ENCODE results near the gene TOB1.

DNA sequence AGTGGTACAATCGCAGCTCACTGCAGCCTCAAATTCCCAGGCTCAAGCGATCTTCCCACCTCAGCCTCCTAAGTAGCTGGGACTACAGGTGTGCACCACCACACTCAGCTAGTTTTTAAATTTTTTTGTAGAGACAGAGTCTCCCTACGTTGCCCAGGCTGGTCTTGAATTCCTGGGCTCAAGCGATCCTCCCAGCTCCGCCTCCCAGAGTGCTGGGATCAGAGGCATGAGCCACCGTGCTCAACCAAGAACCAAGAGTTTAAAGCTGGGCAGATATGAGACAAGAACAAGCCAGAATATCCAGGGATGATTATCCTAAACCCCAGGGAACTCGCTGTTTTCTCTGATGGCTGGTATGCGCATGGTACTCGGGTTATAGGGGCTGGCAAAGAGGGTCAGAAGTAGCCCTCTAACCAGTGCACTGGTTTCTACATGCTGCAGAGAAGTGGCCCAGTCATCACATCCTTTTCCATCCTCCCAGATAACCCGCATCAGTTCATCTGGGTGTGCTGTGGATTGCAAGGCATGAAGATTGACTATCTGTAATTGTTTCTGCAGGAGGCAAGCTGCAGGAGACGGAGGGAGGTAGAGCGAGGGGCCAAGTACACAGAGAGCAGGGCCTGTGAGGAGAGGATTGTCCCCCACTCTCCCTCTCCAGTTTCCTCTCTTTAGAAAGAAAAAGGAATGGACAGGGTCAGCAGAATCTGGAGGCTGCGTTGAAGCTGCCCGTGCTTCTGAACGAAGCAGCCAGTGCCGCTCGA is 33.6 kb upstream of the TOB1 start:
- TF ChIP-seq, protein P1, sequence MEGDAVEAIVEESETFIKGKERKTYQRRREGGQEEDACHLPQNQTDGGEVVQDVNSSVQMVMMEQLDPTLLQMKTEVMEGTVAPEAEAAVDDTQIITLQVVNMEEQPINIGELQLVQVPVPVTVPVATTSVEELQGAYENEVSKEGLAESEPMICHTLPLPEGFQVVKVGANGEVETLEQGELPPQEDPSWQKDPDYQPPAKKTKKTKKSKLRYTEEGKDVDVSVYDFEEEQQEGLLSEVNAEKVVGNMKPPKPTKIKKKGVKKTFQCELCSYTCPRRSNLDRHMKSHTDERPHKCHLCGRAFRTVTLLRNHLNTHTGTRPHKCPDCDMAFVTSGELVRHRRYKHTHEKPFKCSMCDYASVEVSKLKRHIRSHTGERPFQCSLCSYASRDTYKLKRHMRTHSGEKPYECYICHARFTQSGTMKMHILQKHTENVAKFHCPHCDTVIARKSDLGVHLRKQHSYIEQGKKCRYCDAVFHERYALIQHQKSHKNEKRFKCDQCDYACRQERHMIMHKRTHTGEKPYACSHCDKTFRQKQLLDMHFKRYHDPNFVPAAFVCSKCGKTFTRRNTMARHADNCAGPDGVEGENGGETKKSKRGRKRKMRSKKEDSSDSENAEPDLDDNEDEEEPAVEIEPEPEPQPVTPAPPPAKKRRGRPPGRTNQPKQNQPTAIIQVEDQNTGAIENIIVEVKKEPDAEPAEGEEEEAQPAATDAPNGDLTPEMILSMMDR (tag by site-specific recombination; IDR thresholded peaks at IDR 0.05), result no peak
- no peak for TF ChIP-seq ZNF350 (tag by site-specific recombination; IDR thresholded peaks at IDR 0.05)
- no peak for TF ChIP-seq WT1 (tag by site-specific recombination; IDR thresholded peaks at IDR 0.05)
- no peak for TF ChIP-seq ZEB2 (tag by site-specific recombination; IDR thresholded peaks at IDR 0.05)
- no peak for TF ChIP-seq ZNF133 (tag by site-specific recombination; IDR thresholded peaks at IDR 0.05)
- TF ChIP-seq GLI4 (tag by site-specific recombination; IDR thresholded peaks at IDR 0.05), result no peak
- TF ChIP-seq, protein P2, sequence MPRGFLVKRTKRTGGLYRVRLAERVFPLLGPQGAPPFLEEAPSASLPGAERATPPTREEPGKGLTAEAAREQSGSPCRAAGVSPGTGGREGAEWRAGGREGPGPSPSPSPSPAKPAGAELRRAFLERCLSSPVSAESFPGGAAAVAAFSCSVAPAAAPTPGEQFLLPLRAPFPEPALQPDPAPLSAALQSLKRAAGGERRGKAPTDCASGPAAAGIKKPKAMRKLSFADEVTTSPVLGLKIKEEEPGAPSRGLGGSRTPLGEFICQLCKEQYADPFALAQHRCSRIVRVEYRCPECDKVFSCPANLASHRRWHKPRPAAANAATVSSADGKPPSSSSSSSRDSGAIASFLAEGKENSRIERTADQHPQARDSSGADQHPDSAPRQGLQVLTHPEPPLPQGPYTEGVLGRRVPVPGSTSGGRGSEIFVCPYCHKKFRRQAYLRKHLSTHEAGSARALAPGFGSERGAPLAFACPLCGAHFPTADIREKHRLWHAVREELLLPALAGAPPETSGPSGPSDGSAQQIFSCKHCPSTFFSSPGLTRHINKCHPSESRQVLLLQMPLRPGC (tag by site-specific recombination; IDR thresholded peaks at IDR 0.05), result no peak
- TF ChIP-seq ZNF514 (tag by site-specific recombination; IDR thresholded peaks at IDR 0.05), result no peak
- no peak for TF ChIP-seq ZNF768 (tag by site-specific recombination; IDR thresholded peaks at IDR 0.05)
- no peak for TF ChIP-seq ZNF274 (IDR thresholded peaks at IDR 0.05; ENCODE audit: low read length)
- no peak for TF ChIP-seq ZNF274 (tag by site-specific recombination; IDR thresholded peaks at IDR 0.05; ENCODE audit: borderline replicate concordance)
- TF ChIP-seq KLF16 (tag by site-specific recombination; IDR thresholded peaks at IDR 0.05), result no peak
- TF ChIP-seq KLF7 (tag by site-specific recombination; IDR thresholded peaks at IDR 0.05; ENCODE audit: borderline replicate concordance), result no peak

Data from HEK293 (cell line).